Brain pericyte (primary cell): ENCODE data around the gene ATG7.
"Not testable (repeated sequence)": the region's sequence is repeated elsewhere in the genome, so short reads cannot be mapped to it uniquely, and the experiment has no call there.

Source experiments
- DNase-seq: peaks from one replicate; pipeline ENCODE4 v3.0.0-alpha.2; 2012; ENCODE audit warnings: low read depth, low spot score

ATG7 gene

GRCh38 chr3:11588755-11589154 lies 316.6 kb downstream of the ATG7 start:
- DNase-seq, result no peak

- no peak for DNase-seq
These were observed 317.5 kb downstream of the ATG7 start for GRCh38 chr3:11589706-11590105.

GRCh38 chr3:11591002-11591355 lies 318.8 kb downstream of the ATG7 start:
- no peak for DNase-seq

DNA sequence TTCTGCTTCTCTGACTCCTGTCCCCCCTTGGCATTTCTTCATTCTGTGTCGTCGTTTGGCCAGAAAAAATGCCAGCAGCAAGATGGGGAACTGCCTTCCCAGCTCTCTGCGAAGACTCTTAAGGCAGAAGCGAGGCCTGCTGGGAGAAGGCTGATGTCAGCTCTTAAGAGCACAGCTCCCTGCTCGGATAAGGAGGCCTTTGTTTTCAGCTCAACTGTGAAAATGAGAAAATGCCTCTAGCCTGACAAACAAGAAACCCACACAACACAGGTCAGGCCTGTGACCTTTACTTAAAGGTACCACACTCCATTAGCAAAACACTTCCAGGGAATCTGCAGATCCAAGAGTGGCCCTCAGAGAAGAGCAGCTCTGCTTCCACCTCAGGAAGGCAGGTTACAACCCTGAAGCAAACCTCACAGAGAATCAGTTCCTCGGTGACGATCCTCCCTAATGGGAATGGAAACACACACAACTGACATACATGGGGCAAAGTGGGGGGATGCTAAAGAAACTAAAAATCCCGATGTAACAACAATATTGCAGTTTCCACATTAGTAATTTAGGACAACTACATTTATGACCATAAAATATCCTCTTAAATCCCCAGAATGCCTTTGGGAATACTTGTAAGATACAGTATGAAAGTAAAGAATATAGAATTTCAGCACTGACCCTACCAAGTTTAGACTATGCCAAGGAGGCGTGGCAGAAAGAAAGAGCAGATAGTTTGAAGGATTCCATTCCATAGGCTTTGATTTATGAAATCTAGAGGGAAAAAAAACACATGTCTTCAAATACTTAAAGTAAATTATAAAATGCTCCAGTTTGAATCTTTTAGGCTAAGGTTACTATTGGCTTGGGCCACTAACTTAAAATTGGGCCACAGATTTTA lies 319.4 kb downstream of the ATG7 start:
- no peak for DNase-seq

DNA sequence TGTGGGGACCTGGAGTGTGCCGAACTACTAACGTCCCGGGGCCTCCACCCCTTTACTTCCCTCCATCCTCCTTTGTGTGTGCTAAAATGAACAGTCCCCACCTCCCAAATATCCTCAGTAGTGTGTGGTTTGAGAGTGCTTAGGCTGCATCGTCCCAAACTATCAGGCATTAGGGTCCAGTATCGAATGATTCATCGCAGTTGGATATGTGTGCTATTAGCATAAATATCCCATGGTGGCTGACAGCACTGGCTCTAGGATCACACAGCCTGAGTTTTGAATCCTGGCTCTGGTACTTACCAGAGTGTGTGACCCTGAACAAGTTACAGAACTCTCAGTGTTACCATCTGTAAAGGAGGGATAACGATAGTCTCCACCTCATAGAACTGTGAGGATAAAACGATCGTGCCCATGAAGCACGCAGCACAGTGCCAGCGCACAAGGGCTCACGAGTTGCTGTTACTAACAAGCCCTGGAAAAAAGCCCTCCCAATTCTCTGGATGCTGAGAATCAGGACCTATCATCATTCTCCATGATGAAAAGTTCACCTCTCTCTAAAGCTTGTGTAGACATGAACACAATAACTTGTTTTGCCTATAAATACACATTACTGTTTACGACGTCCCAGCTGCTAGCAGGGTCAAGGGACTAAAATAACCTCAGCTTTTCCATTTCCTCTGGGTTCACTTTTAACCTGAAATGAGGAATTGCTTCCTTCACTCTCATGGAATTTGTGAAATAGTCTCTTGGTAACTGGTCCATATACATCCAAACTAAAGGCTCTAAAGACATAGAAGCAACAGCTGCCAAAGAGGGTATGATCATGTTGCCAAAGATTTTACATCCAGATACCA lies 320.5 kb downstream of the ATG7 start:
- no peak for DNase-seq

DNA sequence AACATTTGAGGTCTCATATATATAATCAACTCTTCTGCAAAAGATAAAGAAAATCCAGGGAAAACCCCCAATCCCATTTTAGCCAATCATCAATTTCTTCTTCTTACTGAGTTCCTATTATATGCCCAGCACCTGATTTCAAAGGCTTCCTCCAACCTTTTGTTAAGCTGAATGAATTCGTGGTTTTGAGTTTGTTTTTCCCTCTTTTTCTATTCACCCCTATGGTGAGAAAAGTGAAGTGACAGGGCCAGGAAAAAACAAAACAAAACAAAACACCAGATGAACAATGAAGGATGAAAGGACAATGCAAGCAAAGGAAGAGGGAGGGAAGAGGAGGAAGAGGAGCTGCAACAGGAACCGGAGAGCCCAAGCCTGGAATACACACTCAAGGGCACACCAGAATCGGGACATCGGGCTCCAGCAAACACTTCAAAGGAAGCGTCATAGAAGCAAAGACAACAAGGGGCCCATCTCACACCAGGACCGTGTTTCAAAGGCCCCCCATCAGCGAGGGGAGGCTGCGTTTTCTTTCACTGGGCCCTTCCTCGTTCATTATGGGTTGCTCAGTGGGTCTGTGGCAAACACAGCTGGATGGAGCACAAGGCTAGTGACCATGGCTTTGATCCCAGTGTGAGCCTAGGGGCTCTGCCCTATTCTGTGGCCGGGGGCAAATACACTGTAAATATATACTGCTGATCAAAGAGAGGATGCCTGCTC lies 321.3 kb downstream of the ATG7 start:
- no peak for DNase-seq

GRCh38 chr3:11595024-11595423 lies 322.8 kb downstream of the ATG7 start:
- DNase-seq, result not testable (repeated sequence)

DNA sequence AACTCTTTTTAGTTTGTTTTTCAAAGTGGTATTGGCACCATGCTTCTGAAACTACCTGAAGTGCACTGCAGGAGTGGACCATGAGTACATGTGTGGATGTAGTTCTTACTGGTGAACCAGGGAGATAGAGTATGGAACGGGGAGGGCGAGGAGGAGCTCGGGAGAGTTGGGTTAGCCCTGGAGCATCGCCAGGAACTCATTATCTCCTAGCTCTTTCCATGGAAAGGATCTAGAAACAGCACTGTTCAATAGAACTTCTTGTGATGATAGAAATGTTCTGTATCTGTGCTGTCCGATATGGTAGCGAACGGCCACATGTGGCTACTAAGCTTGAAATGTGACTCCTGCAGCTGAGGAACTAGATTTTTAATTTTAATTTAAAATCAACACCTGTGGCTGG lies 324.2 kb downstream of the ATG7 start:
- no peak for DNase-seq

DNA sequence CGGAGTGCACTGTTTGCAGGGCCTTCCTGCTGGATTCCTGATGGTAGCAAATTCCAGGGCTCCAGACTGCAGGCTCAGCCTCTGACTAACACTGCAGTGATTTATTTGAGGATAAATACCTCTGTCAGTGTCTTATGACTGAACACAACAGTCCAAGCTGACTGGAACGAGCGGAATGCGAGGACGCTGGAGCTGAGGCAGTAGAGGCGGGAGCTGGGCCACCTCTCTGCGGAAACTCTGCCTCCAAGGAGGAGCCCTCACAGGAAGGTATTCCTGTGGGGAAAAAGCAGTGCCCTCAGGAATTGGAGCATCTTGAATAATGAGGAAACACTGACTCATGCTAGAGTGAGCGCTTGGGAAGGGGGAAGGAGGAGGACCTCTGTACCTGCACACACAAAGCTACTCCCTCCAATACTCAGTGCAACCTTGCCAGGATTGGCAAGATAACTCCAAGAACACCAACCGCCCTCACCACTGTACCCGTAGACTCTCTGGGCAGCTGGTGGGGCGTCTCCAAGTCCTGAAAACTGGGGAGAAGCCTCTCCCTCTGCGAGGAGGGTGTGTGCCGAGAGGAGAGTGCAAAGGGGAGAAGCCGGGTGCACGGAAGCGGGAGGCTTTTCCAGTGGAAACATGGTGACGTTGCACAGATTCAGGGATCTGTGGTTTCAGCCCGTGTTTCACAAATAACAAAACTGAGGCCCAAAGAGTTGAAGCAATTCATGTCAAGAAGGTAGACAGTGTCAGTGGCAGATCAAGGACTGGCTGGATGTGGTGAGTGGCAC lies 328.5 kb downstream of the ATG7 start:
- DNase-seq, result peak; percentile 50

- no peak for DNase-seq
These were observed 329.4 kb downstream of the ATG7 start for GRCh38 chr3:11601446-11602238.

- DNase-seq, result no peak
These were observed 330.1 kb downstream of the ATG7 start for GRCh38 chr3:11602239-11602840.

DNA sequence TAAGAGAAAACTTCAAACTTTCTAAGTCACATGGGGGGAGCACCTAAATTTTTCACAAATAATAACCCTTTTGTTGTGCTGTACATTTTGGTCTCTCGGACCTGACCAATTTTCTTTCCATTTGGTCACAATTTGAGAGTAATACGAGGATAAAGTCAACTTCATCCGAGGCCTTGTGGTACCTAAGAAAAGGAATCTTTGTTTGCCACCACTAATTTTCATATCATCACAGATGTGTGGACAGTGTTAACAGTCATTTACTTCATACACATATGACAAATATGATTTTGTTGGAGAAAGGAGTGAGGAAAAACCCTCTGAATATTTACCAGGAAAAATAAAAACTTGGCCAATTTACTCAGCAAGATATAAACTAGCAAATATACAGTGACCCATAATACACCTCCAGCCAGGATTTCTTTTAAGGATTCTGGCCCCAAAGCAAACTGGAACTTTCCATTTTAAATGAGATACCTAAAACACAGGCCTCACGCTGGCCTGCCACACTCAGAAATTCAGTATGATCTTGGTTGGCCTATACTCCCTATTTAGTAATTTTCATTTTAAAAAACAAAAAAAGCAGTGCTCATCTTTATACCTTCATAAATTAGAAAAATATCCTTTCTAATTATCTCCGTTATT lies 330.8 kb downstream of the ATG7 start:
- DNase-seq, result no peak

- peak; percentile 56 for DNase-seq
These were observed 331.4 kb downstream of the ATG7 start for GRCh38 chr3:11603628-11604027.

DNA sequence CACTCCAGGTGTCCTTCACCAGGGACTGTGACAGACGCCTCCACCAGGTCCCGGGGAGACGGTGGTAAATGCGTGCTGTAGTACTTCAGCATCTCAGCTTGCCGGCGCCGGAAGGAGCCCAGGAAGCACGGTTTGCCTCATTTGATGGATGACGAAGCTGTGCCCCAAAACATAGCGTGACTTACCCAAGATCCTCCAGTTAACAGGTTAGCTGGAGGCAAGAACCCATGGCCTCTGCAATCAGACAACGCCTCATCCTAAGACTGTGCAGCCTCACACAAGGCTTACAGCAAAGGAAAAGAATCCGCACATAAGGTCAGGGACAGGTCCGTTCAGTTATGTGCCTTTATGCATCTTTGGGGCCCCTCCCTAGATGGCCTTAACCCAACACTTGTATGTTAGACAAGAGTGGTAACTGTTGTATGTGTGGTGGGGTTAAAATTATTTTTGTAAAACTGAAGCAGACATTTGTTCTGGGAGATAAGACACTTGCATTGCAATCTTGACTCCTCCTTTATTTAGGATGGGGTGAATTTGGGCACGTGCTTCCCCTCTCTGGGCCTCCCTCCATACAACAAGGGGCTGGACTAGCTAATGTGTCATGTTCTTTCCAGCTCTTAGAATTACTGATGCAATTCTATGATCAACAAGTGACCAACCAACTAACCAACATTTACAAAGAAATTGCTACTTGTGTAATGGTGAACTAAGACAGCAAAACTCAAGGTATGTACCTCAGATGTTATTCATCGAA lies 332.1 kb downstream of the ATG7 start:
- DNase-seq, result no peak

GRCh38 chr3:11605398-11605797 lies 333.2 kb downstream of the ATG7 start:
- no peak for DNase-seq

- no peak for DNase-seq
These were observed 334.0 kb downstream of the ATG7 start for GRCh38 chr3:11606090-11606784.

DNA sequence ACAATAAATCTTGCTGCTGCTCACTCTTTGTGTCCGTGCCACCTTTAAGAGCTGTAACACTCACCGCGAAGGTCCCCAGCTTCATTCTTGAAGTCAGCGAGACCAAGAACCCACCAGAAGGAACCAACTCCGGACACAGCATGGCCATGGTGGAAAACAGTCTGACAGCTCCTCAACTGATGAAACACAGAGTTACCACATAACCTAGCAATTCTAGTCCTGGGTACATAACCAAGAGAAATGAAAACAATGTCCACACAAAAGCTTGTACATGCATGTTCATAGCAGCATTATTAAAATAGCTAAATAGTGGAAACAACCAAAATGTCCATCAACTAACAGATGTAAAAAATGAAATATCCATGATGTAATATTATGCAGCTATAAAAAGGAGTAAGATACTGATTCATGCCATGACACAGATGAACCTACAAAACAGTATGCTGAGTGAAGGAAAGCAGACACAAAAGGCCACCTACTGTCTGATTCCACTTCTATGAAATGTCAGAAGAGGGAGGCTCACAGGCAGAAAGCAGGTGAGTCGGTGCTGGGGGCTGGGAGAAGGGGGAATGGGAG lies 334.8 kb downstream of the ATG7 start:
- no peak for DNase-seq
